PC-9 (cell line): ENCODE data around the gene CSNK1G3.

Source experiments
- CTCF ChIP-seq: fragments of 200-600 bp; sonication (generic); conservative IDR thresholded peaks from 2 replicates; pipeline ENCODE4 v1.6.1; 2017; ENCODE audit warnings: mixed run types, antibody characterized with exemption, mild to moderate bottlenecking, moderate library complexity
- EZH2 ChIP-seq: fragments of 200-600 bp; sonication (generic); IDR thresholded peaks from 2 replicates; pipeline ENCODE4 v1.8.0; 2017; ENCODE audit warnings: antibody characterized with exemption, low read depth

GRCh38 chr5:123665822-123666371 is 153.9 kb downstream of the CSNK1G3 start:
- TF ChIP-seq EZH2 (no peak), CTCF (peak; percentile 40; the same call in 1 of the 2 replicates)
